CD4-positive, alpha-beta T cell treated with Interleukin-6 at 100 ng/mL for 8 hours (primary cell): ENCODE measurements around the gene GRM7.

ENCODE experiments used
- DNase-seq: peaks from one replicate; pipeline ENCODE4 v3.0.0-alpha.2; 2020; ENCODE audit warnings: mixed read lengths, low spot score

Gene GRM7

DNA sequence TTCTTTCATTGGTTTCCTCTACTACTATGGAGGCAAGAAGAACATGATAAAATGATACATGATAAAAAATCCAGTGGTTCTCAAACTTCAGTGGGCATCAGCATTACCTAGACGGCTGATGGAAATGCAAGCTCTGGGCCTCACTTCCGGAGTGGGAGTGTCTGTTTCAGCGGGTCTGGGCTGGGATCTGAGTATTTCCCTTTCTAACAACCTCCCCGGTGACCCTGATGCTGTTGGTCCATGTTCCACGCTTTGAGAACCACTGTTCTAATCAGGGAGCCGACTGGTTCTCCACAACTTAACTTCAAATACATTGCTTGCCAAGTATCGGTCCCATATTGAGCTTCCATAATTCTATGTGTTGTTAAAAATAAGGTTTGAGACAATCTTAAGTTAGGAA lies 928.4 kb downstream of the GRM7 start:
- no peak for DNase-seq

DNA sequence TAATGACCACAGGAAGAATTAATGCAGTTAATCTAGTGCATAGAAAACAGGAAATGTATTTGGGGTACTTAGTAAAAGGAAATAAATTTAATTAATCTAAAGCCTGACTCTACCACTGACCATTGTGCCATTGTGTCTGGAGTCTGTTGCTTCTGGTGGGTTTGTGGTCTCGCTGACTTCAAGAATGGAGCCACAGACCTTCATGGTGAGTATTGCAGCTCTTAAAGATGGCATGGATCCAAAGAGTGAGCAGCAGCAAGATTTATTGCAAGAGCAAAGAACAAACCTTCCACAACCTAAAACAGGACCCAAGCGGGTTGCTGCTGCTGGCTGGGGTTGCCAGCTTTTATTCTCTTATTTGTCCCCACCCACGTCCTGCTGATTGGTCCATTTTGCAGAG lies 929.2 kb downstream of the GRM7 start:
- no peak for DNase-seq
